Nucleus accumbens (tissue), 56 donors: ENCODE results near the gene HS6ST3.
A peak's percentile ranks its signal among the peaks of the same experiment; 100 is the strongest.

Source experiments
- DNase-seq, 56 donors: peaks; one replicate each; lab custom pipeline; 2025; lab: John Stamatoyannopoulos, UW

Gene HS6ST3

GRCh38 chr13:96809366-96810096, 719.6 kb downstream of the HS6ST3 start:
- no peak for DNase-seq

- no peak for DNase-seq
Measured at GRCh38 chr13:96810104-96810503, 720.2 kb downstream of the HS6ST3 start.

- no peak for DNase-seq
Measured at GRCh38 chr13:96811049-96811448, 721.1 kb downstream of the HS6ST3 start.

GRCh38 chr13:96816261-96816660, 726.4 kb downstream of the HS6ST3 start:
- DNase-seq: no peak

GRCh38 chr13:96816874-96817273, 727.0 kb downstream of the HS6ST3 start:
- DNase-seq: no peak

GRCh38 chr13:96817336-96817941, 727.5 kb downstream of the HS6ST3 start:
- DNase-seq: no peak

- no peak for DNase-seq
Measured at GRCh38 chr13:96819375-96819774, 729.5 kb downstream of the HS6ST3 start.

- no peak for DNase-seq
Measured at GRCh38 chr13:96821381-96821780, 731.5 kb downstream of the HS6ST3 start.

- DNase-seq: no peak
Measured at GRCh38 chr13:96821971-96822370, 732.1 kb downstream of the HS6ST3 start.

GRCh38 chr13:96822895-96823294, 733.0 kb downstream of the HS6ST3 start:
- DNase-seq: peak in 1 of 56 donors; percentile 8

- no peak for DNase-seq
Measured at GRCh38 chr13:96824140-96824539, 734.2 kb downstream of the HS6ST3 start.

- no peak for DNase-seq
Measured at GRCh38 chr13:96825653-96826052, 735.7 kb downstream of the HS6ST3 start.

GRCh38 chr13:96834626-96835025, 744.7 kb downstream of the HS6ST3 start:
- DNase-seq: no peak

GRCh38 chr13:96835546-96835945, 745.6 kb downstream of the HS6ST3 start:
- no peak for DNase-seq

GRCh38 chr13:96836733-96837132, 746.8 kb downstream of the HS6ST3 start:
- no peak for DNase-seq

GRCh38 chr13:96837809-96838208, 747.9 kb downstream of the HS6ST3 start:
- DNase-seq: no peak

- no peak for DNase-seq
Measured at GRCh38 chr13:96844195-96844594, 754.3 kb downstream of the HS6ST3 start.

- DNase-seq: no peak
Measured at GRCh38 chr13:96844616-96845015, 754.7 kb downstream of the HS6ST3 start.

GRCh38 chr13:96848286-96848685, 758.4 kb downstream of the HS6ST3 start:
- DNase-seq: no peak

- DNase-seq: no peak
Measured at GRCh38 chr13:96849091-96849490, 759.2 kb downstream of the HS6ST3 start.

GRCh38 chr13:96850538-96851145, 760.7 kb downstream of the HS6ST3 start:
- no peak for DNase-seq

- no peak for DNase-seq
Measured at GRCh38 chr13:96851856-96852445, 762.0 kb downstream of the HS6ST3 start.
